ENCODE results near the gene COL20A1.

Gene COL20A1

DNA sequence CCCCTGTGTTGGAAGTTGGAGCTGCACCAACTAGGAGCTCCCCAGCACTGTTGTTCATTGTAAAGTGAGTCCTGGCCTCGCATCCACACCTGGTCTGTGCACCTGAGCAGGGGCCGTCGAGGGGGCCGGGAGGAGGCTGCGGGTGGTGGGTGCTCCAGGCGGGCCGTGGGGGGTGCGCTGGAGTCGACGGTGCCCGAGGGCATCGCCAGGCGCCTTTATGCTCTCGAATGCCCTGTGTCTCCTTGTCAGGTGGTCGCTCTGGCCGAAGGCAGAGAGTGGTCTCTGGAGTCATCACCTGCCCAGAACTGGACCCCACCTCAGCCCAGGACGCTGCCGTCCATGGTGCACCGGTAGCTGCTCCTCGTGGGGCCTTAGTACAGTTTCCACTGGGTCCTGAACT is 16.0 kb upstream of the COL20A1 start:
- DNase-seq (ENCODE audit: insufficient read length, low spot score) (no peak), FAIRE-seq (no peak)

DNA sequence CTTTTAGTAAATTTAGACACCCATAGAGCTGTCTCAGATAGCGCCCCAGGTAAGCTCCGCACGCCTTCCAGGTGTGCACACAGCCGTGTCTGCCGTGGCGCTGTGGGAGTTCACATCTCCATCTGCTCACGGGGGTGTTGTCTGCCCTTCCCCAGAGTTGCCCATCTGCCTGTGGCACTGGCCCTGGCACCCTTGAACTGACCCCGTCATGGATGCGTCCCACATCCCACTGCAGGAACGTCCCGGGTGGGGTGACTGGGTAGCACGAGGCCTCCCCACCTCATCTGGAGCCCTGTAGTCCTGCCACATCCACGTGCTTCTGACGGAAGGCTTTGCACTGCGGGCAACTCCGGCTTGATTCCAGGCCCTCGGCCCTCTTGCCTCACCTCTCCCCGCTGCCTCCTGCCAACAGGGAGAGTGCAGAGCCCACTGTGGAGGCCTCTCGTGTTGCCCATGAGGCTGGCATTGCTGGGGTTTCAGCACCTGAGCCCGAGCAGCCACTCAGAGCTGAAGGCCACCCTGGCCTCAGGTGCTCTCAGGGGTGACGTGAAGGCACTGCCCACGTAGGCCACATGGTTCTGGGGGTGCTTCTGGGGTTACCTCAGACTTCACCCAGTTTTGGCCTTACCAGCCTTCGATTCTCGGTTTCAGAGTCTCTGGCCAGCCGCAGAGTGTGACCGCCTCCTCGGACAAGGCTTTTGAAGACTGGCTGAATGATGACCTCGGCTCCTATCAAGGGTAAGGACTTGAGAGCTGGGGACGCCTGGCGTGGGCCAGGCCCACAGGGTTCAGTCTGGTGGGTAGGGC is 15.3 kb upstream of the COL20A1 start:
- no peak for FAIRE-seq
- no peak for DNase-seq (ENCODE audit: insufficient read length, low spot score)

DNA sequence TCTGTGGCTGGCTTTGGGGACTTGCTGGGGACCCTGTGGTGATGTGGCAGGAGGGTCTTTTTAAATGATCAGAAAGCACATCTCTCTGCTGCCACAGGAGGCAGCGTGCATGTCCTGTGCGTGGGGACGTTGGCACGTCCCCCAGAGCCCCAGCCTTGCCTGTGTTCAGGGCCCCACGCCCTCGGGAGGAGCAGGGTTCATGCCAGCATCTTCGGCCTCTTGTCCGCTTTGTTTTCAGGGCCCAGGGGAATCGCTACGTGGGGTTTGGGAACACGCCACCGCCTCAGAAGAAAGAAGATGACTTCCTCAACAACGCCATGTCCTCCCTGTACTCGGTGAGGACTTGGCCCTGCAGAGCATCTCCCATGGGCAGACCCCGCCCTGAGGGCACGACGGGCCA is 14.3 kb upstream of the COL20A1 start:
- no peak for DNase-seq (ENCODE audit: insufficient read length, low spot score)
- FAIRE-seq, result no peak

DNA sequence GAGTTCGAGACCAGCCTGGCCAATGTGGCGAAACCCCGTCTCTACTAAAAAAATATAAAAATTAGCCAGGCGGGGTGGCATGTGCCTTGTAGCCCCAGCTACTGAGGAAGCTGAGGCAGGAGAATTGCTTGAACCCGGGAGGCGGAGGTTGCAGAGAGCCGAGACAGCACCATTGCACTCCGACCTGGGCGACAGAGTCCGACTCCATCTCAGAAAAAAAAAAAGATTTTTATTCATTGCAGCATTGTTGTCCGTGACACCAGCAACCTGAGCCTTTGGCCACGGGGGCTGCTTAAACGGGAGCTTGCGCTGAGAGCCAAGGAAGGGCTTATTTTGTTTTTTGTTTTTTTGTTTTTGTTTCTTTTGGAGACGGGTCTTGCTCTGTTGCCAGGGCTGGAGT is 13.1 kb upstream of the COL20A1 start:
- FAIRE-seq, result no peak
- DNase-seq (ENCODE audit: insufficient read length, low spot score), result no peak

DNA sequence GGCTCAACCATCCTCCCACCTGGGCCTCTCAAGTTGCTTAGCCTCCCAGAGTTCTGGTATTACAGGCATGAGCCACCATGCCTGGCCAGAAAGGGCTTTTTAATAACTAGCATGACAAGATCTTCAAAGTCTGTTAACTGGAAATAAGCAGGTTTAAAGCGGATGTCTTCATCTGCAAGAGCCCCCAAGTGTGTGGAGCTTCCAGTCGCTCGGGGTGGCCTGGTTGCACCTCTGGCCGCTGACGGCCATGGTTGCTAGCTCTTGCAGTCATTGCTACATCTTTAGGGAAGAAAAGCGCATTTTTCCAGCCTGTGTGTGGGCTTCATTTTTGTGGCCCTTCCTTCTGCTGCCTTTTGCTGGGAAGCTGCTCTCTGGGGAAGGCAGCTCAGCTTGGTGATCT is 12.6 kb upstream of the COL20A1 start:
- no peak for DNase-seq (ENCODE audit: insufficient read length, low spot score)
- FAIRE-seq, result no peak

DNA sequence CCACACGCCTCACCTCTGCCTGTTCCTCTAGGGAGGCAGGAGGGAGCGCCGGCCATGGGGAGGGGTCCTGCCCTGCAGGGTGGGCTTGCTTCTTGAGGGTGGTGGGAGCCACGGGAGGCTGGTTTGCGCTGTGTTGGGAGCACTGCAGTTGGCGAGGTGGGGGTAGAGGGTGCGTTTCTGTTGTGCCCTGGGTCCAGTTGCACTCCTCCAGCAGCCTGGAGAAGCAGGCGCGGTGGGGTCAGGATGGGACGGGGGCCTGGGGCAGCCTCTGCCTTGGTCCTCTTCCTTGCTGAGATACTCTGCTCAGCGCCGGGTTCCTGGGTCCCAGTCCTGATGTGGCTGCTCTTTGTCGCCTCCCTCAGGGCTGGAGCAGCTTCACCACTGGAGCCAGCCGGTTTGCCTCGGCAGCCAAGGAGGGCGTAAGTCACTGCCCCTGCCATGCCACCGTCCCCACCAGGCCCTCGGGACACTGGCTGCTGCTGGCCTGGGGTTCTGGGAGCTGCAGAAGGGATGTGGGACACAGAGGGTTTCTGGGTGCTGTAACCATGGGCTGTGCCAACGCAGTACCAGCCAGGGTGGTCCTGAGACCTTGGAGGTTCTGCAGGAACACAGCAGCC is 11.9 kb upstream of the COL20A1 start:
- DNase-seq (ENCODE audit: insufficient read length, low spot score) (no peak), FAIRE-seq (no peak)

DNA sequence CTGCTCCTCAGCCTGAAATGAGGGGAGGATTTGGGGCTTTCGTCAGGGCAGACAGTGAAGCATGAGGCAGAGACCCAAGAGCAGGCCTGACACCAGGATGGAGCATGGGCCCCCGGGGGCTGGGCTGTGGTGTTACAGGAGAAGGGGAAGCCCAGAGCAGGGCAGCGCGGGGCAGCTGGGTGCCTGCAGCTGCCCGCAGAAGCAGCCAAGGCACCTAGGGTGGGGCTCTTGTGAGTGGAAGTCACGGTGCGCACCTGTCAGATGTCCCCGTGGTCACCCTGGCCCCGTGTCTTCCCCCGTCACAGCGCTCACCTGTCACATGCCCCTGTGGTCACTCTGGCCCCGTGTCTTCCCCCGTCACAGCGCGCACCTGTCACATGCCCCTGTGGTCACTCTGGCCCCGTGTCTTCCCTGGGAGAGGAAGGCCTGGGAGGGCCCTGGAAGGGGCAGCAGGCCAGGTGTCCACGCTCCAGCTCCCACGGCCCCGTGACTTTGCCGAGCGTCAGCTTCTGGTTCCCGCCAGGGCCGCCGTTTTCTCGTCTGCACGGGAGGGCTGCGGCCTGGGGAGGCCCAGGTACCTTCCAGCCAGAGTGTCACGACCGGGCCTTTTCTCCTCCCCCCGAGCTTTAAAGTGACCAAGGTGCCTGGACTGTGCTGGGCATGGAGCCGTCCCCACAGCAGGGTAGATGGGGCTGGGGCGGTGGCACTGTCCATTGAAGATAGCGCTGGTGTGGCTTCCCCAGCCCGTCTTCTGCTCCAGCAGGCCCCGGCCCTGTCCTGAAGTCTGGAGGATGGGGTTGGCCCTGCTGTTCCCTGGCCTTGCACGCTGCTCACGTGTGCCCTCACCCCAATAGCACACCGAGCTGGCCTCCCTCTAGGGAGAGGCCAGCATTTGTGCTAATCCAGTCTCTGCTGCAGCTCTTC is 11.0 kb upstream of the COL20A1 start:
- no peak for FAIRE-seq

DNA sequence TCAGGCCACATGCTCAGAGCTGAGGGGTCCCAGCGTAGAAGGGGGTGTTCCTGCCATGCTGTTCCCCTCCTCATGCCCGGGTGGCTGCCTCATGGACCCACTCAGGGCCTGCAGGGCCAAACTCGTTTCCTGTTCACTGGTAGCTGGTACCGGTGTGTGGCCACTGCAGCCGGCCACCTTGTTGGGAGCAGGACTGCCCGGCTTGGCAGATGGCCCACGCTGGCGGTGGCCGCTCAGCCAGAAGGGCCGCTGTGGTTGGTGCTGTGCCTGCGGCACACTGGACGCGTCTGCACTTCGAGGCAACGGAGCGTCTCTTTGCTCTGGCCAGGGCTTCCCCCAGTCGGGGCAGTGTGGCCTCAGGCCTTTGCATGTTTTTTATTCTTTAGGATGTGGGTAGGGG is 10.0 kb upstream of the COL20A1 start:
- DNase-seq (ENCODE audit: insufficient read length, low spot score) (no peak), FAIRE-seq (no peak)

More for the DNA sequence above, 11.0 kb upstream of the COL20A1 start:
- DNase-seq (ENCODE audit: insufficient read length, low spot score), result no peak

DNA sequence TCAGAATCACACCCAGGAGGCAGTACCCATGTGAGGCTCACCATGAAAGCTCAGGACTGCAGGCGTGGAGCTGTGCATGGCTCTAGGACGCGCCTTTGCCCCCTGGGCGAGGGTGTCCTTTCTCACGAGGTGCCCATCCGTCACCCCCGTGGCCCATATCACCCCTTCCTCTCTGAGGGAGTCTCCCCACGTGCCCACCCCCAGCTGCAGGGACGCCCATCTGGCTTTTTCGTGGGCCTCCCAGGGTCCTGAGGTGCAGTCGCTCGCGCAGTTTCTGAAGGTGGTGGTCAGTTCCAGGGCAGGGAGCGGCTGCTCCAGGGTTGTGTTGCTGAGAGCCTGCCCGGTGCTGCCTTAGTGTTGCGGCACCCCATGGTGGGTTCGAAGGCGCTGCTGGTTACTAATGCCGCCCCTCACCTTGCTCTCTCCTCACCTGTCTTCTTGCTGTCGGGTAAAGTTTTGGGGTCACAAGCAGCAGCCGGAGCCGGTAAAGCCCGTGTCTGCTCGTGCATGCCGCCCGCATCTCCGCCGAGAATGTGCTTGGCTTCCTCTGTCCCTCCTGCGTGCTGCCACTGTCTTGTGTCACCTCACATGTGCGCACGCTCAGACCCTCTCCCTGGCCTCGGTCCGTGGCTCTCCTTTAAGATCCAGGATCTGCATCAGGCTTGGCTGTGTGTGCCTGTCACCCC is 9.4 kb upstream of the COL20A1 start:
- DNase-seq (ENCODE audit: insufficient read length, low spot score) (no peak), FAIRE-seq (no peak)

DNA sequence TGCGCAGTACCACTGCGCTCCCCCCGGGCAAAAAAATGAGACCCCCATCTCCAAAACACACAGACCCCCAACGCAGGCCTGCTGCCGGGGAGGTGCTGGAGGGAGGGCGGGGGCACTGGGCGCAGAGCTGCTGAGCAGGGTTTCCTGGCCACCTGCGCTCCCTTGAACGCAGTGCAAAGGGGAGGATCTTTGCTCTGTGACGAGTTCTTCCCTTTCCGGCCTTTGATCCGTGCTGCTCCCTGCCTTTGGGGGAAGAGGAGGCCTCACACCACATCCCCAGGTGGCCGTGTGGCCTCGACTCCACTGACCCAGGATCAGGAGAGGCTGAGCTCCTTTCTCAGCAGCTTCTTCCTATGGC is 8.9 kb upstream of the COL20A1 start:
- DNase-seq (ENCODE audit: insufficient read length, low spot score) (no peak), FAIRE-seq (no peak)

DNA sequence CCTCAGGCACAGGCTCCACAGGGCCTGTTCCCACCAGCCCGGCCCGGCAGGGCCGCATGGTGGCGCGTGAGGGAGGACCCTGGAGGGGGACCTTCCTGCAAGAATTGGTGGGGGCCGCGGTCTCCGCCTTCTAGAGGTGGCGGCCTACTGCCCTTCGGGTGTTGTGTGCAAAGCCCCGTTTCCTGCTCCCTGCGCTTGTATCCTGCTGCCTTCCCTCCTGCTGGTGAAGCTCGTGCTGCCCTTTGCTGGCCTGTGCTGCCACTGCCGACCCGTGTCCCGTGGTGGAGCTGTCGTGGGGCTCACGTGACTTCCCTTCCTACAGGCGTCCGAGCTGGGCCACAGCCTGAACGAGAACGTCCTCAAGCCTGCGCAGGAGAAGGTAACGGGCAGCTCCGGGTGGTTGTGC is 8.4 kb upstream of the COL20A1 start:
- DNase-seq (ENCODE audit: insufficient read length, low spot score), result no peak
- FAIRE-seq, result no peak

DNA sequence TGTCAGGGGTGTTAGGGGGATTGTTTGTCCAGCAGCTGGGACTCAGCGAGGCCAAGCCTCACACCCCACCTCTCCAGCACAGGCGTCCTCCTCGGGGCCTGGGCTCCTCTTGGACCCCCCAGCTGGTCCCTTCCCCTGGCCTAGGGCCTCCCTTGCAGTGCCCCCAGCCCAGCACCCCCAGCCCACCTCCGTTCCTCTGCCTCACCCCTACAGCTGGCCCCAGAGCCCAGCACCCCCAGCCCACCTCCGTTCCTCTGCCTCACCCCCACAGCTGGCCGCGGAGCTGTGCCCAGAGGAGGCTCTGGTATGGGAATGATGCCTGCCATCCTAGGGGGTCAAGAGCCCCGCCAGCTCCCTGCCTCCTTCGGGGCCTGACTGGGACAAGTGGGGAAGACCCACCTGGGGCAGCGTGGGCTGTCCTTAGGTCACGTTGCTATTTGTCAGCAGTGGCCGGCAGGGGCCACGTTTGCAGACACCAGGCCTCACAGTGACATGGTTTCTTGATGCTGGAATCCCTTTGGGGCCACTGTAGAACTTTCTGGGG is 7.9 kb upstream of the COL20A1 start:
- no peak for FAIRE-seq
- DNase-seq (ENCODE audit: insufficient read length, low spot score), result no peak

DNA sequence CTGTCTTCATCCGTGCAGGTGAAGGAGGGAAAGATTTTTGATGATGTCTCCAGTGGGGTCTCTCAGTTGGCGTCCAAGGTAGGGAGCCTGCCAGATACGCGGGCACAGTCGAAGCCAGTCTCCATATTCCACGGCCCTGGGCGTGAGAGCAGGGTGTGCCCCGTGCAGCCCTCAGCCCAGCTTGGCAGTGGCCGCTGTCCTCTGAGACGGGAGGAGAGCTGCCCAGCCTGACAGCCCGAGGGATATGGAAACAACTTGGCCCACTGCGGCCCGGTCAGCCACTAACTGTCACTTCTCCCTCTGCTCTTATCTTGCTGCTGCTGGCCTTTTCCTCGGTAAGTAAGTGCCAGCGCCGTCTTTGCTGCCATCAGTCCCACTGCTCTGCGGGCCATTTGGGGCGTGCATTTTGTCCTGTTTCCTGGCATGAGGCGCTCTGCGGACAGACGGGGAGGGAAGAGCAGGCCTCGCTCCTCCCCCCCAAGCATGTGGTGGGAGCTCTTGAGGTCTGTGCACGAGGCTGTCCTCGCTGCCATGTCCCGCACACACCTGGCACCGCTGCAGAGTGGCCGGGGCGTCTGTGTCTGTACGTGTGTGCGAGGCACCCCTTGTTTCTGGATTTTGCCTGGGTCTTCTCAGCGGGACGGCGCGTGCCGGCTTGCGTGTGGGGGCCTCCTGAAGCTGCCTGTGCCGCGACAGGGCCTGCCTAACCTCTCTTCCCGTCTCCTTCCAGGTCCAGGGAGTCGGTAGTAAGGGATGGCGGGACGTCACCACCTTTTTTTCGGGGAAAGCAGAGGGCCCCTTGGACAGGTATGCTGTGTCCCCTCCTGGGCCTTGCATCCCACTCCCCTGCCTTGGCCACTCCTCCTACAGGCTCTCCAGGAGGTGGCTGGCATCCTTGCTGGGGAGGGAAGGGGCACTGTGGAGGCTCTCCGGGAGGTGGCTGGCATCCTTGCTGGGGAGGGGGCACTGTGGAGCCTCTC is 7.1 kb upstream of the COL20A1 start:
- no peak for FAIRE-seq
- no peak for DNase-seq (ENCODE audit: insufficient read length, low spot score)

DNA sequence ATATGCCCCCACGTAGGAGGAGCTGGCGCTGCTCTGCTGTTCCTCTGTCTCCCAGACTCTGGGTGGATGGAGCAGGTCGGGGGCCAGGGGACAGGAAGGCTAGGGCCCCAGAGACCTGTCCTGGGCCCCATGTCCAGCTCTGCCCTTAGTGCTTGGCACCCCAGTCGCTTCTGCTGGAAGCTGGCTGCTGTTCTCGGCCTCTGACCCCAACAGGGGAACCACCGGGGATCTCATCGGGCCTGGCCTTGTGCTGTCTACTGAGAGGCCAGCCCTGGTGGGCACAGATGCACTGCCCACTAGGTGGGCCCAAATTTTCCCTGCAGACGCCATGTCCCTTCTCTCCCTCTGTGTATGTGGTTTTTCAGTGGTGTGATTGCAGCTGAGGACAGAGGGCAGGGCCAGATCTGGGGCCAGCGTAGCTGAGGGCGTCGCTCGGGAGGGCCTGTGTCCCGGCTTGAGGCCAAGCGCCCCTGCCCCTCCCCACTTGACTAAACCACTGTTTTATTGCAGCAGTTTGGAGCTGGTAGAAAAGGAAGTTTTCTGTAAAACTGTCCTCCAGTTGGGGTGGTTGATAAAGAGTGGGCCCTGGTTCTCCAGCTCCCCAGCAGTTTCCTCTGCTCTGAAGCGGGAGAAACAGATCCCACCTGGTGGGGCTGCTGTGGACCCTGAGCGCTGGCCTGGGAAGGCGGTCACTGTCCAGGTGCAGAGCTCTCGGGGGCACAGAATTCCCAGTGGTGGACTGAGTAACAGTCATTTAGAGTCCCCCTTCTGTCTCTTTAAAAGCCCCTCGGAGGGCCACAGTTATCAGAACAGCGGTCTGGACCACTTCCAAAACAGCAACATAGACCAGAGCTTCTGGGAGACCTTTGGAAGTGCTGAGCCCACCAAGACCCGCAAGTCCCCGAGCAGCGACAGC is 5.9 kb upstream of the COL20A1 start:
- FAIRE-seq (no peak), DNase-seq (ENCODE audit: insufficient read length, low spot score) (no peak)

DNA sequence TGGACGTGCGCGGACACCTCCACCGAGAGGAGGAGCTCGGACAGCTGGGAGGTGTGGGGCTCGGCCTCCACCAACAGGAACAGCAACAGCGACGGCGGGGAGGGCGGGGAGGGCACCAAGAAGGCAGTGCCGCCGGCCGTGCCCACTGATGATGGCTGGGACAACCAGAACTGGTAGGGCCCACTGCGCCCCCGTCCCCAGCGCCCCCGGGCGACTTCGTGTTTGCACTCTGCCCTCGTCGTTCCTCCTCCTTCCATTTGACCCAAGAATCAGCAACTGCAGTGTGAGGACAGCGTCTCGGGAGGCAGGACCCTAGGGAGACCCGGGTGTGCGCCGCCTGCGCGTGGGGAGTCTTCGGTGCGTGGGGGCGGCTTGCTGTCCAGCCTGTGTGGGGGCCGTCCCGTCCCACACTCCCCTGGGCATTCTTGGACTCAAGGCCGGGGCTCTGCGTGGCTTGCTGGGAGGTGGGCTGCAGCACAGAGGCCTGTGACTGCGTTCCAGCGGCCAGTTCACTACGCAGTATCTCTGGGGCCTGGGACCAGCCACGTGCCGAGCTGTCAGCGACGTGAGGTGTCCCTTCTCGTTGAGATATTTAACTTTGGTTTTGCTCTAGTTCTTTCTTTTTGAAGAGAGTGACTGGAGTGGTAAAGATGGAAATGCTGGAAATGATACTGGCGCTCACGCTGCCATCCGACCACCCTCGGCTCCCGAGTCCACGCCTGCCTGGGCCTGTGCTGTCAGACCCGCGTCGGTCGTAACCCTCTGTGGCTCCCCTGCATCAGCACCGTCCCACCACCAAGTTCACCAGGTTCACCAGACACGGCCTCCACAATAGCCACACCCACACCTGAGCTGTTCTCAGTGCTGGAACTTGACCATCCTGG is 5.0 kb upstream of the COL20A1 start:
- no peak for DNase-seq (ENCODE audit: insufficient read length, low spot score)
- no peak for FAIRE-seq

DNA sequence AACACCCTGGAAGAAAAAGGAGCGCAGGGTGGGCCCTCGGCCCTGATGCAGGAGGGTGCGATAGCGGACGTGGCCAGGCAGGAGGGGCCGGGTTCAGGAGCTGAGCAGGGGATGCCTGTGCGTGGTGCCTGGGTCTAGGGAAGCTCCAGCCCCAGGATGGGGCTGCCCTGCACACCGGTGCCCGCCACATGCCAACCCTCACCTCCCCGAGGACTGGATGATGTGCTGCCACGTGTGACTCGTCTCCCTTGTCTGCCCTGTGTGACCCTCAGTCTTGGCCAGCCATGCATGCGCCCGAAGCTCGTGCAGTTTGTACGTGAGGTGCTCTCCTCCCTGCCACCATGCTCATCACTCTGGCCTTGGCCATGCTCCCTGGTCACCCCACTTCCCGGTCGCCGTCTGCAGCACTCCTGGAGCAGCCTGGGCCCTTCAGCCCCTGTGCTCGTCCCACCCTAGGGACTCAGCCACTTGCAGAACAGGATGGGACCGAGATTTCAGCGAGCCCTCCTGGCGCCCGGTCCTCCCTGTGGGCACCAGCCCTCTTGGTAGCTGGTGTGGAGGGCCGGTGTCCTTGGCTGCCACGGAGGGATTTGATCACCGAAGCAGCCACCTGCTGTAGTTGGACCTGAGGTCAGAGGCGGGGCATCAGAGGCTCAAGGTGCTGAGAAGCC is 4.3 kb upstream of the COL20A1 start:
- FAIRE-seq (no peak), DNase-seq (ENCODE audit: insufficient read length, low spot score) (no peak)
